Prostate gland (tissue), 2 donors: ENCODE results near the gene LPAR2. TPM values are rescaled to one million over a fixed set of nuclear protein-coding genes. Genes with fewer than 3 reads are reported as not detected.

Experiments
- DNase-seq: peaks from one replicate; pipeline ENCODE4 v3.0.0-alpha.2; 2019; ENCODE audit warnings: low spot score
- H3K27ac ChIP-seq, 2 donors: fragments of 200-600 bp; sonication (generic); 2 replicates each; pipeline ENCODE4 v1.5.1; 2017 to 2019
- H3K27me3 ChIP-seq: fragments of 200-600 bp; sonication (generic); replicated peaks from 2 replicates; pipeline ENCODE4 v1.5.1; 2019; ENCODE audit not compliant: insufficient read depth
- H3K36me3 ChIP-seq, 2 donors: fragments of 200-600 bp; sonication (generic); 1 replicate in 1 of 2; 2 replicates in 1 of 2; pipeline versions ENCODE4 v1.5.1 to v1.8.1; 2017 to 2019
- H3K4me1 ChIP-seq: fragments of 200-600 bp; sonication (generic); replicated peaks from 2 replicates; pipeline ENCODE4 v1.5.1; 2019
- H3K4me3 ChIP-seq, 2 donors: fragments of 200-600 bp; sonication (generic); 2 replicates each; pipeline ENCODE4 v1.5.1; 2017 to 2019
- H3K9me3 ChIP-seq: fragments of 200-600 bp; sonication (generic); 2 replicates; pipeline ENCODE4 v1.5.1; 2017
- CTCF ChIP-seq, 4 experiments: fragments of 200-600 bp in 2 of 4; fragments of 450-650 bp in 2 of 4; sonication (generic) in 2 of 4; IDR thresholded peaks; 1 replicate in 3 of 4; 2 replicates in 1 of 4; pipeline ENCODE4 v1.5.1; 2016 to 2019; ENCODE audit warnings: antibody characterized with exemption in 4 of 4, mild to moderate bottlenecking in 2 of 4, moderate library complexity in 2 of 4
- POLR2A ChIP-seq: fragments of 450-650 bp; IDR thresholded peaks from one replicate; pipeline ENCODE4 v1.6.1; 2016; ENCODE audit warnings: antibody characterized with exemption, mild to moderate bottlenecking
- POLR2AphosphoS5 ChIP-seq: sonication (generic); formaldehyde crosslinking; IDR thresholded peaks from one replicate; pipeline ENCODE4 v1.6.1; 2017; ENCODE audit warnings: antibody characterized with exemption
- WGBS: methylation state at CpG from one replicate; pipeline ENCODE4 v1.1.5; 2018; 5-methylcytosine and 5-hydroxymethylcytosine counted together
- intact Hi-C: fragments of 100-400 bp; cut with DNase I; formaldehyde crosslinking; loops from one replicate; pipeline ENCODE4 v1.14.2; 2022
- total RNA-seq, 2 donors: library from RNA; depleted of rRNA; stranded (reverse); fragments of >200 nt; gene quantifications; one replicate each; pipeline ENCODE4 v1.1.0, GENCODE V29; 2016

LPAR2 gene
- total RNA-seq, 2 donors from 2014 or later = 39.7 to 167 TPM

- no peak for DNase-seq
- whole genome bisulfite sequencing = 65% methylated on average over 6 of the region's 6 CpGs
- Histone ChIP-seq H3K27ac (no peak overlapping the region), H3K4me3 (no peak overlapping the region), H3K36me3 (no peaks in the 10 kb centered on the region), H3K9me3 (no peaks in the 10 kb centered on the region), H3K4me1 (no peaks in the 10 kb centered on the region), H3K27me3 (no peaks in the 10 kb centered on the region)
- intact Hi-C loops = no loop called here
- TF ChIP-seq CTCF (IDR thresholded peaks at IDR 0.05) = no peak
- TF ChIP-seq POLR2AphosphoS5 = no peak
- no peak for TF ChIP-seq POLR2A
Measured at GRCh38 chr19:19575411-19575810, 52.6 kb downstream of the LPAR2 start.

Other genes starting within 250 kb of the LPAR2 start
- 100 to 1,000 TPM in 1 of 2 donors, 10 to 100 TPM in 1; 41.7 to 138 TPM for gene GATAD2A, start 222.5 kb downstream of the LPAR2 start, total RNA-seq
- gene TSSK6, start 112.7 kb downstream of the LPAR2 start, total RNA-seq = 10 to 100 TPM in 1 of 2 donors, 1 to 10 TPM in 1; 7.3 to 22.3 TPM
- gene NDUFA13, start 112.0 kb downstream of the LPAR2 start, total RNA-seq = 10 to 100 TPM; 46.0 to 57.4 TPM
- 10 to 100 TPM in 1 of 2 donors, 1 to 10 TPM in 1; 8.1 to 19.3 TPM for gene YJEFN3, start 99.3 kb downstream of the LPAR2 start, total RNA-seq
- gene CILP2, start 90.0 kb downstream of the LPAR2 start, total RNA-seq = 1 to 10 TPM in 1 of 2 donors, under 1 TPM in 1; 0.68 to 3.7 TPM
- gene PBX4, start 9.5 kb downstream of the LPAR2 start, total RNA-seq = 10 to 100 TPM in 1 of 2 donors, 1 to 10 TPM in 1; 2.6 to 10.6 TPM
- 10 to 100 TPM; 10.2 to 11.6 TPM for gene GMIP, start 15.4 kb upstream of the LPAR2 start, total RNA-seq
- 100 to 1,000 TPM; 227 to 315 TPM for gene ATP13A1, start 35.5 kb upstream of the LPAR2 start, total RNA-seq
- 1 to 10 TPM; 4.1 to 7.1 TPM for gene ZNF101, start 40.6 kb upstream of the LPAR2 start, total RNA-seq
- 1 to 10 TPM; 9.5 to 9.9 TPM for gene ZNF14, start 104.9 kb upstream of the LPAR2 start, total RNA-seq
- 10 to 100 TPM; 35.7 to 37.2 TPM for gene ZNF506, start 193.5 kb upstream of the LPAR2 start, total RNA-seq
- 10 to 100 TPM; 10.6 to 20.0 TPM for gene ZNF253, start 237.7 kb upstream of the LPAR2 start, total RNA-seq